ACC112 (cell line): ENCODE results near the gene MANF.

Experiments
- H2AFZ ChIP-seq: fragments of 200-600 bp; sonication (generic); one replicate; pipeline ENCODE4 v1.6.0; 2017; ENCODE audit warnings: antibody characterized with exemption, low read length; ENCODE audit not compliant: unreplicated experiment
- H3K27ac ChIP-seq: fragments of 200-600 bp; sonication (generic); 2 replicates; pipeline ENCODE4 v1.5.1; 2014; ENCODE audit warnings: low read depth, mild to moderate bottlenecking, antibody characterized with exemption, low read length, moderate library complexity
- H3K27me3 ChIP-seq: fragments of 200-600 bp; sonication (generic); 2 replicates; pipeline ENCODE4 v1.6.1; 2014; ENCODE audit warnings: mild to moderate bottlenecking, antibody characterized with exemption, low read length, moderate library complexity, mixed read lengths; ENCODE audit not compliant: insufficient read depth
- H3K36me3 ChIP-seq: fragments of 200-600 bp; sonication (generic); 2 replicates; pipeline ENCODE4 v1.6.1; 2016; ENCODE audit warnings: mild to moderate bottlenecking, antibody characterized with exemption, low read length, moderate library complexity, mixed read lengths; ENCODE audit not compliant: insufficient read depth
- H3K4me1 ChIP-seq: fragments of 200-600 bp; sonication (generic); one replicate; pipeline ENCODE4 v1.6.1; 2016; ENCODE audit warnings: low read length, mixed read lengths; ENCODE audit not compliant: insufficient read depth, unreplicated experiment, control insufficient read depth
- H3K4me3 ChIP-seq: fragments of 200-600 bp; sonication (generic); 2 replicates; pipeline ENCODE4 v1.5.1; 2014; ENCODE audit warnings: mild to moderate bottlenecking, low read depth, low read length
- H3K79me2 ChIP-seq: fragments of 200-600 bp; sonication (generic); one replicate; pipeline ENCODE4 v1.6.0; 2016; ENCODE audit warnings: low read length; ENCODE audit not compliant: control insufficient read depth, unreplicated experiment, insufficient read depth

Gene MANF

DNA sequence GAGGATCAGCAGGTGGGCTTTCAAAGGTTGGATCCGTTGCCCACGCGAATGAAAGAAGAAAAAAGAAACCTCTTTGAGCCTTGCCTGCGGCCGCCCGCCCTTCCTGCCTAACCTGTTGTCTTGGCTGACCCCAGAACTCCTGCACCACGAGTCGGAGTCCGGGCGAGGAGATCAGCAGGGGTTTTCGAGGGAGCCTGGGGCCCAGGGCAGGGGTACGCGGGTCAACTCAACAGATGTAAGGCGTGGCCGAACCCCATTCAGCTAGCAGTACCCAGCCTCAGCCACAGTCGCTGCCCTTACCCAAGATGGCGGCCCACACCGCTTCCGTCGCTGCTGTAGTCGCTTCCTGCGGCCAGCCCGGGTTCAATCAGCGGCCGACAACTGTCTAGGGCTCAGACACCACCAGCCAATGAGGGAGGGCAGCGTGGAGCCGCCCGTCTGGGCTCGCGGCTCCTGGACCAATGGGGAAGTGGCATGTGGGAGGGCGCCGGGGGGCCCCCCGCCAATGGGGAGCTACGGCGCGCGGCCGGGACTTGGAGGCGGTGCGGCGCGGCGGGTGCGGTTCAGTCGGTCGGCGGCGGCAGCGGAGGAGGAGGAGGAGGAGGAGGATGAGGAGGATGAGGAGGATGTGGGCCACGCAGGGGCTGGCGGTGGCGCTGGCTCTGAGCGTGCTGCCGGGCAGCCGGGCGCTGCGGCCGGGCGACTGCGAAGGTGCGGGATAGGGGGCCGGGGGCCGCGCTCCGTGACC, at the start of gene MANF:
MANF (plus strand) TSS at position 566 of the 748 bp plus-strand sequence; CDS start at position 618, 52 bp downstream.
- H3K36me3 ChIP-seq = peaks cover 18% of the 10 kb centered on the region
- peaks cover 27% of the 10 kb centered on the region for H3K4me1 ChIP-seq
- peak within 1 kb of the TSS; percentile 89 for H2AFZ ChIP-seq
- H3K79me2 ChIP-seq = peaks cover 52% of the 10 kb centered on the region
- no peaks in the 10 kb centered on the region for H3K27me3 ChIP-seq
- H3K27ac ChIP-seq = peak within 1 kb of the TSS; percentile 75
- peak within 1 kb of the TSS; percentile 96 for H3K4me3 ChIP-seq

DNA sequence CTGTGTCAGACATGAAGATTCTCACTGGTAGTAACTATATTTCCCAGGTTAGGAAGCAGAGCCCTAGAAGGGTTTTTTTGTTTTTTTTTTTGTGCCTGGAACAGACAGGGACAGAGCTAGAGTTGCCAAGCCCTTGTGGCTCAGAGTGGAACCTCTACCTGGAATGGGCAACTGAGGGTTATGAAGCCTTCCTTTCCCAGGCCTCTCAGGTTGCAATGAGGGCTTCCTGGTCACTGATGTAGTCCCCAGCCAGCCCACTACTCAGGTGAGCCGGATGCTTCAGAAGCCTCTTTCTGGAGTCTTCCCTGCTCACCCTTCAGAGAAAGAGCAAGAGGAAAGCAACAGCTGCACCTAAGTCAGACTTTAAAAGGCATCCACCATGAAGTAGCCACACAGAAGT, 48.8 kb upstream of the MANF start:
- Histone ChIP-seq H3K36me3 (no peaks in the 10 kb centered on the region), H3K27me3 (no peaks in the 10 kb centered on the region)

DNA sequence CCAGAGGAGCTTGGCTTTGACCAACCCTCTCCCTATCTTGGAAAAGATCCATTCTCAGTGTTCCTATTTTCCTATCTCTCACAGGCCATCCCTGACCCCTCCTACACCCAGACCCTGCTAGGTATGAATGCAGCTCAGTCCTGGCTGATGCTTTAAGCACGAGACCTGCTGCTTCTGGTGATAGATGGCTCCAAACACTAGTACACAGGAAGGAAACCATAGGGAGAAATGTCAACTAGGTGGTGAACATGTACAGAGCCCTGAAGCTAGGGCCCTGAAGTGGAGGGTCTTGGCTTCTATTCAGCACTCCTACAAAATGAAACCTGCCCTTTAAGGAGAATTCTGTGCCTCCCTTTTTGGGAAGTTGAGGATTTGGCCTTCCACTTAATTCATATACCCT, 47.4 kb upstream of the MANF start:
- H3K27ac ChIP-seq = no peak overlapping the region

More for the DNA sequence above, 48.8 kb upstream of the MANF start:
- no peak overlapping the region for H3K27ac ChIP-seq
- H3K4me1 ChIP-seq = peaks cover 25% of the 10 kb centered on the region
- no peak overlapping the region for H3K4me3 ChIP-seq
- no peaks in the 10 kb centered on the region for H3K79me2 ChIP-seq
- no peak overlapping the region for H2AFZ ChIP-seq

DNA sequence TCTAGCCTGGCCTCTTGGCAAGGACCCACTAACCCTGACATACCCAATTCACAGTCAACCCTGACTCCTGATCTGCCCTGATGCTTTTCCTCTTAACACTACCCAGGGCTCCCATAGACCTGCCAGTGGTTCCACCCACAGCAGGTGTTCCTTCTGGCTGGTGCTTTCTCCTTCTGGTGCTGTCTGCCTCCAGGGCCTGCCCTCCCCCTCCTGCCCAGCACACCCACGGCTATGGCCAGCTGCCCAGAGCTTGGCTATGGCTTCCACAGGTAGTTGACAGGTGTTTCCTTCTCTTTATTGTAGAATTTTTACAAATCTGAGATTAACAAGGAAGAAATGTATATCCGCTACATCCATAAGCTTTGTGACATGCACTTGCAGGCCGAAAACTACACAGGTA, 46.5 kb upstream of the MANF start:
- H2AFZ ChIP-seq = no peak overlapping the region
- 0 out of 2 replicates have a peak overlapping the region, but pooled peaks have one; percentile 97 for H3K27ac ChIP-seq
- no peak overlapping the region for H3K4me3 ChIP-seq
- no peaks in the 10 kb centered on the region for H3K79me2 ChIP-seq
- peaks cover 38% of the 10 kb centered on the region for H3K4me1 ChIP-seq
- H3K36me3 ChIP-seq = no peaks in the 10 kb centered on the region
- H3K27me3 ChIP-seq = no peaks in the 10 kb centered on the region

More for the DNA sequence above, 47.4 kb upstream of the MANF start:
- no peaks in the 10 kb centered on the region for H3K36me3 ChIP-seq
- no peak overlapping the region for H3K4me3 ChIP-seq
- no peaks in the 10 kb centered on the region for H3K27me3 ChIP-seq
- H3K79me2 ChIP-seq = no peaks in the 10 kb centered on the region
- H3K4me1 ChIP-seq = peaks cover 36% of the 10 kb centered on the region
- H2AFZ ChIP-seq = no peak overlapping the region

DNA sequence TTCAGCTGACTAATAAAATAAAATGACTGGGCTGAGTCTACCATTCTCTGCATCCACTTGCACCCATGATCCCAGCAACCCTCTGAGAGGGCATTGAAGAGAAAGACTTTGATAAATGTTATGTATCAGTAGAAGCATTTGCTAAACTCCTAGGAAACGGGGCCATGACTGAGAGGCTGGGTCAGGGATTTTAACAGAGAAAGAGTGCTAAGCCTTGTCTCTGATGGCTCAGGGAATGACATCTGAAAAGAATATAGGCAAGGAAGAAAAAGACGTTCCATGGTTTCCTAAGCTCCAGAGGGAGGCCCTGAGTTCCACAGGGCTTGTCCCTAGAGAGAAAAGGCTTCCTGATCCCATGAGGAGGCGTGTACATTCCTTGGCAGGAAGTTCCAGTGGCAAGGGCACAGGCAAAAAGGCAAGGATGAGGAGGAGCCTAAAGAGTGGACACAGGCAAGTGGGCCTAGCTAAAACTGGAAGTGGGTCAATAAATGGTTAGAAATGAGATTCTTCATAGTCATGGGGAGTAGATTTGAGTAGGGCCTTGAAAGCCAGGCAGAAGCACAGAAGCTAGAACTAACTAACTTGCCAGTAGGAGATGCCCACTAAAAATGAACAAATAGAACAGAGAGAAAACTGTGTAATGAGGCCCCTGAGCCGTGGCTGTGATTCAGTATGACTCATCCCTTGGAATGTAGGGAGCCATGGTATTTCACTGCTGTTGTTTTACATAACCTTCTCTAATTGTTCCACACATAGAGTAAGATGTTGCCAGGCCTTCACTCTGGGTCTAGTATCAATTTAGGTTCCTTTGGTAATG, 44.9 kb upstream of the MANF start:
- Histone ChIP-seq H3K36me3 (no peaks in the 10 kb centered on the region), H3K79me2 (no peaks in the 10 kb centered on the region), H3K4me3 (peak overlapping the region; percentile 58), H3K4me1 (peaks cover 52% of the 10 kb centered on the region), H3K27me3 (no peaks in the 10 kb centered on the region), H3K27ac (peak overlapping the region; percentile 97), H2AFZ (peak overlapping the region; percentile 66)

DNA sequence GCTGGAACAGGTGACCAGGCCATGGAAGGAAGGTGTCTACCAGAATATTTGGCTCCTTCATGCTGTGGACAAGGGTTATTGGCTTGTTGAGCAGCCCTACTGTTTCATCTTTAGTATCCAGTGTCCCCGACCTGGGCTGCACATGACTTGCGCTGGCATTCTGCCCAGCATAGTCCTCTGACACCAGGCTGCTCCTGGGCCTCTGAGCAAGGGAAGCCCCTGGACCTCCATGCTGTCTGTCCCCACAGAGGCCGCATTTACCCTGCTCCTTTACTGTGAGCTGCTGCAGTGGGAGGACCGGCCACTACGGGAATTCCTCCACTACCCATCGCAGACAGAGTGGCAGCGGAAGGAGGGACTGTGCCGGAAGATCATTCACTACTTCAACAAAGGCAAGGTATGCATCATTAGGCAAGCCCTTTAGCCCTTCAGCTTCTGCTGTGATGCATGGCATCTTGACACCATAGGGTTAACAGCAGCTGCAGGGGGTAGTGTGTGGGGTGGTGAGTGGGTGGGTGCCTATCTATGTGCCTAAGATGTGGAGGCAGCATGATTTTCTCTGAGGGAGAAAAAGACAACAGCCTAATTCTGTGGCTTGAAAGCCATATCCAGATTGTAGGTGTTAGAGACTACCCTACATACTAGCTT, 44.0 kb upstream of the MANF start:
- Histone ChIP-seq H3K27me3 (no peaks in the 10 kb centered on the region), H3K79me2 (no peaks in the 10 kb centered on the region), H3K4me1 (peaks cover 52% of the 10 kb centered on the region), H2AFZ (no peak overlapping the region), H3K4me3 (peak overlapping the region; percentile 46), H3K36me3 (no peaks in the 10 kb centered on the region), H3K27ac (peak overlapping the region; percentile 97)

DNA sequence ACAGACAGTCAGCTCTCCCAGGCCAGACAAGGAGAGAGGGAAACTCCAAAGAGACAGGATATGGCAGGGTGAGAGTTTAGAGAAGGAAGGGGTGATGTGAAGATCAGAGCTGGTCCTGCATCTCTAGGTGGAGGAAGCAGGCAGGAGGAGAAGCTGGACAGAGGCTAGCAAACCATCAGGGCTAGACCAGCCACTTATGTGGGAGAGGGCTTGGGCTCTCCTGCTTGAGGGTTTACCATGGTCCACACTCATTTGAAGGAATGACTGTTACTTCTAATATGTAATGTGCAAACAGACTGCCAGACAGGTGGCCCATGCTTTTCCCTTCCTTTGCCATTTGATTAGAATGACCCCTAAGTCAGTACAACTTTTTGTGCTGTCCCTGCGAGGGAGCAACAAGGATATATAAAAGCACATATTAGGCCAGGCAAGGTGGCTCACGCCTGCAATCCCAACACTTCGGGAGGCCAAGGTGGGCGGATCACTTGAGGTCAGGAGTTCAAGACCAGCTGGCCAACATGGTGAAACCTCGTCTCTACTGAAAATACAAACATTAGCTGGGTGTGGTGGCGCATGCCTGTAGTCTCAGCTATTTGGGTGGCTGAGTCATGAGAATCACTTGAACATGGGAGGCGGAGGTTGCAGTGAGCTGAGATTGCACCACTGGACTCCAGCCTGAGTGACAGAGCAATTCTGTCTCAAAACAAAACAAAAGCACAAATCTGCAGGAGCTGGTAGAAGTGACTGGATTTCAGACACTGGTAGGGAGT, 41.0 kb upstream of the MANF start:
- Histone ChIP-seq H3K27me3 (no peaks in the 10 kb centered on the region), H3K27ac (peak overlapping the region; percentile 43), H3K79me2 (no peaks in the 10 kb centered on the region), H3K36me3 (no peaks in the 10 kb centered on the region), H3K4me1 (peaks cover 47% of the 10 kb centered on the region), H2AFZ (no peak overlapping the region), H3K4me3 (no peak overlapping the region)

DNA sequence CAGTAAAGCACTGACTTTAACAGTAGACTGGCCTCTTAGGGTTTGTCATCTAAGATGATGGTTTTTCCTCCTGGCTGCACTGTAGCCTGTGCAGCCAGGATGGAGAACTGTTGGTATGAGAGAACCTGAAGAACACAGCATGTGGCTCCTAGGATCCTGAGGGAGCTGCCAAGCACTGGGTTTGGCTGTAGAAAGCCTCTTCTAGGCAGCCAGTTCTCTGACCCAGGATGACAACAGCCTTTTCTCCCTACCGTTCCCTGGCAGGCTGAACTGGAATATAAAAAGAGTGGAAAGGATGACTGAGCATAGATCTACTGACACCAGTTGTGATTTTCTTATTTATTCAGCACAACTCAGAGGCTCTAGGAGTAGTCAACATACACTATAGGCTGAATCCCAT, 34.3 kb upstream of the MANF start:
- no peak overlapping the region for H3K27ac ChIP-seq
- H3K4me3 ChIP-seq = no peak overlapping the region
- H3K36me3 ChIP-seq = no peaks in the 10 kb centered on the region
- H3K79me2 ChIP-seq = no peaks in the 10 kb centered on the region
- H3K4me1 ChIP-seq = no peaks in the 10 kb centered on the region
- H2AFZ ChIP-seq = no peak overlapping the region
- H3K27me3 ChIP-seq = no peaks in the 10 kb centered on the region

DNA sequence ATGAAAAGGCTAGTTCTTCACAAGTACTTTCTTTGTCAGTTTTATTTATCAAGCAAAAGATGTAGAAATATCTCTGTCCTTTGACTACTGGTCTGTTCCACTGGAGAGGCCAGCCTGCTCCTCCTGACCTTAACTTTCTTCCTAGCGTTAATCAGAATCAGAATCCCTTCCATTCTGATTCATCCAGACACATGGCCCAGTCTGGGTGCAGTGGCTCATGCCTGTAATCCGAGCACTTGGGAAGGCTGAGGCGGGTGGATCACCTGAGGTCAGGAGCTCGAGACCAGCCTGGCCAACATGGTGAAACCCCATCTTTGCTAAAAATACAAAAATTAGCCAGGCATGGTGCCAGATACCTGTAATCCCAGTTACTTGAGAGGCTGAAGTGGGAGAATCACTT, 32.0 kb upstream of the MANF start:
- no peak overlapping the region for H3K4me3 ChIP-seq
- H3K79me2 ChIP-seq = no peaks in the 10 kb centered on the region
- H3K36me3 ChIP-seq = no peaks in the 10 kb centered on the region
- H3K4me1 ChIP-seq = no peaks in the 10 kb centered on the region
- H3K27ac ChIP-seq = no peak overlapping the region
- H3K27me3 ChIP-seq = no peaks in the 10 kb centered on the region
- H2AFZ ChIP-seq = no peak overlapping the region

DNA sequence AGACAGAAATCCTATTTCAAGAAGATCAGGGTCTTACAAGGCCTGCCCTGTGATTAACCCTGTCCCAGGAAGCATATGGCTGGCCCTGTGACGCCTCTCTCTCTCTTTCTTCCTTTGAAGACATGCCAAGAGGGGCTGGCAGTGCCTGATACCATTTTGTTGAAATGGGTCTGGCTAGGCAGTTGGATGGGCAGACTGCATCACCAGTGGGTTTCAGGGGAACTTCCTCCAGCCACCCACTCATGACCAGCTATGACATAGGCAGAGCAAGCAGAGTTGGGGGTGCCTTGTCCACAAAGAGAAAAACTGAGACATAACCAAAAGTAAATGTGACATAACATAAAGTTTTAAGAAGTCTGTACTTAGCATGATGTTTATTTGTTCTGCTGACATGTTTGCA, 31.4 kb upstream of the MANF start:
- Histone ChIP-seq H3K79me2 (no peaks in the 10 kb centered on the region), H3K27ac (no peak overlapping the region), H2AFZ (no peak overlapping the region), H3K4me3 (no peak overlapping the region), H3K4me1 (no peaks in the 10 kb centered on the region), H3K27me3 (no peaks in the 10 kb centered on the region), H3K36me3 (no peaks in the 10 kb centered on the region)
